C1 segment of cervical spinal cord (tissue), 14 donors: ENCODE measurements around the gene PDCD7.
"Not testable (repeated sequence)": the region's sequence is repeated elsewhere in the genome, so short reads cannot be mapped to it uniquely, and the experiment has no call there.

Source experiments
- DNase-seq, 14 donors: peaks; one replicate each; lab custom pipeline; 2025; lab: John Stamatoyannopoulos, UW

The PDCD7 gene

DNA sequence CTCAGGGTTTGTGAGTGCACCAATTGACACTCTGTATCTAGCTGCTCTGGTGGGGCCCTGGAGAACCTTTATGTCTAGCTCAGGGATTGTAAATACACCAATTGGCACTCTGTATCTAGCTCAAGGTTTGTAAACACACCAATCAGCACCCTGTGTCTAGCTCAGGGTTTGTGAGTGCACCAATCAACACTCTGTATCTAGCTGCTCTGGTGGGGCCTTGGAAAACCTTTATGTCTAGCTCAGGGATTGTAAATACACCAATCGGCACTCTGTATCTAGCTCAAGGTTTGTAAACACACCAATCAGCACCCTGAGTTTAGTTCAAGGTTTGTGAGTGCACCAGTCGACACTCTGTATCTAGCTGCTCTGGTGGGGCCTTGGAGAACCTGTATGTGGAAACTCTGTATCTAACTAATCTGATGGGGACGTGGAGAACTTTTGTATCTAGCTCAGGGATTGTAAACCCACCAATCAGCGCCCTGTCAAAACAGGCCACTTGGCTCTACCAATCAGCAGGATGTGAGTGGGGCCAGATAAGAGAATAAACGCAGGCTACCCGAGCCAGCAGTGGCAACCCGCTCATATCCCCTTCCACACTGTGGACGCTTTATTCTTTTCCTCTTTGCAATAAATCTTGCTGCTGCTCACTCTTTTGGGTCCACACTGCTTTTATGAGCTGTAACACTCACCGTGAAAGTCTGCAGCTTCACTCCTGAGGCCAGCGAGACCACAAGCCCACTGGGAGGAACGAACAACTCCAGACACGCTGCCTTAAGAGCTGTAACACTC lies 57.8 kb downstream of the PDCD7 start:
- DNase-seq = not testable (repeated sequence)

DNA sequence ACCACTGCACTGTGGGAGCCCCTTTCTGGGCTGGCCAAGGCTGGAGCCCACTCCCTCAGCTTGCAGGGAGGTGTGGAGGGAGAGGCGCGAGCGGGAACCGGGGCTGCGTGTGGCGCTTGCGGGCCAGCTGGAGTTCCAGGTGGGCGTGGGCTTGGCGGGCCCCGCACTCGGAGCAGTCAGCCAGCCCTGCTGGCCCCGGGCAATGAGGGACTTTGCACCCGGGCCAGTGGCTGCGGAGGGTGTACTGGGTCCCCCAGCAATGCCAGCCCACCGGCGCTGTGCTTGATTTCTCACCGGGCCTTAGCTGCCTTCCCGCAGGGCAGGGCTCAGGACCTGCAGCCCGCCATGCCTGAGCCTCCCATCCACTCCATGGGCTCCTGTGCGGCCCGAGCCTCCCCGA lies 58.7 kb downstream of the PDCD7 start:
- DNase-seq = not testable (repeated sequence)

- DNase-seq = no peak
Measured at GRCh38 chr15:65072617-65073016, 61.0 kb downstream of the PDCD7 start.

DNA sequence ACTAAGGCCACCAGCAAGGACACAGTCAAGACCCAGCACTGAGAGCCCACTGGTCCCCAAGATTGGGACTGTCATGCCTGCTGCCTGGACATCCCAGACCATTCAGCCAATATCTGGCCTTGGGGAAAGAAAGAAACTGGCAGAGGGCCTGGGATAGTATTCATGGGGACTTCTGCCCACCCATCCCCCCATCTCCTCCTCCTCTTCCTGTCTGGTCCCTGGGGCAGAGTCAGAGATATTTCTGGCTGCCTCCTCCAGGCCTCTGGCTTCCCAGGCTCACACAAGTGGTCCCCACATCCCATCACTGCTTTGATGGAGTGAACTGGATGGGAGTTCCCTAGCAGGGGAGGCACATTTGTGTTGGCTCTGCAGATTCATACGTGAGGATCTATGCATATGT lies 61.6 kb downstream of the PDCD7 start:
- DNase-seq = no peak

GRCh38 chr15:65071381-65071811 lies 62.2 kb downstream of the PDCD7 start:
- peak in 7 of 14 donors; percentile 30 to 75 (median 57) for DNase-seq

GRCh38 chr15:65069779-65070546 lies 63.6 kb downstream of the PDCD7 start:
- no peak for DNase-seq

- no peak for DNase-seq
Measured at GRCh38 chr15:65069179-65069578, 64.4 kb downstream of the PDCD7 start.

DNA sequence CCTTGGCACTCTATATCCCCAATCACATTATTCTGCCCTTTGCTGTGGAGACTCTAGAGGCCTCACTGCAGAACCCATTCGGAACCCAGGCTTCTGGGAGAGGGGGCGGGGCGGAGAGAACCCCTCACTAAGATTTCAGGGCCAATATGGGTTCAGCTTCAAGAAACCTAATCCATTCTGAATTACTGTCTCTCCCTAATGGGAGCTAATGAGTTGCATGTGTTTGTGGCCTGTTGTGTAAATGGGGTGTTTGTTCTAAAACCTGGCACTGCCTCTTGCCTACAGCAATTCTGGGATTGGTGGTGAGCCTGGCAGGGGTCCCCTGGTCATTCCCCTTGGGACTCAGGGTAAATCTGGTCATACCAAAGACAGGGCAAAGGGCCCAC lies 65.2 kb downstream of the PDCD7 start:
- peak in 2 of 14 donors; percentile 47 to 61 for DNase-seq

- peak in 2 of 14 donors; percentile 47 to 61 for DNase-seq
Measured at GRCh38 chr15:65067645-65068402, 65.8 kb downstream of the PDCD7 start, which contains the start of gene RASL12. TSS of gene RASL12 (minus strand) at chr15:65067991. CDS start at chr15:65067835, 156 bp downstream.
